ENCODE results near the gene CATSPERE. TPM values are rescaled to one million over a fixed set of nuclear protein-coding genes. Genes with fewer than 3 reads are reported as not detected.

The CATSPERE gene
- total and polyA plus RNA-seq, 2 of the 8 experiments (the other 6 are each of a cell fraction or from before 2014, with no cell fraction given): 0.05 to 0.45 TPM

DNA sequence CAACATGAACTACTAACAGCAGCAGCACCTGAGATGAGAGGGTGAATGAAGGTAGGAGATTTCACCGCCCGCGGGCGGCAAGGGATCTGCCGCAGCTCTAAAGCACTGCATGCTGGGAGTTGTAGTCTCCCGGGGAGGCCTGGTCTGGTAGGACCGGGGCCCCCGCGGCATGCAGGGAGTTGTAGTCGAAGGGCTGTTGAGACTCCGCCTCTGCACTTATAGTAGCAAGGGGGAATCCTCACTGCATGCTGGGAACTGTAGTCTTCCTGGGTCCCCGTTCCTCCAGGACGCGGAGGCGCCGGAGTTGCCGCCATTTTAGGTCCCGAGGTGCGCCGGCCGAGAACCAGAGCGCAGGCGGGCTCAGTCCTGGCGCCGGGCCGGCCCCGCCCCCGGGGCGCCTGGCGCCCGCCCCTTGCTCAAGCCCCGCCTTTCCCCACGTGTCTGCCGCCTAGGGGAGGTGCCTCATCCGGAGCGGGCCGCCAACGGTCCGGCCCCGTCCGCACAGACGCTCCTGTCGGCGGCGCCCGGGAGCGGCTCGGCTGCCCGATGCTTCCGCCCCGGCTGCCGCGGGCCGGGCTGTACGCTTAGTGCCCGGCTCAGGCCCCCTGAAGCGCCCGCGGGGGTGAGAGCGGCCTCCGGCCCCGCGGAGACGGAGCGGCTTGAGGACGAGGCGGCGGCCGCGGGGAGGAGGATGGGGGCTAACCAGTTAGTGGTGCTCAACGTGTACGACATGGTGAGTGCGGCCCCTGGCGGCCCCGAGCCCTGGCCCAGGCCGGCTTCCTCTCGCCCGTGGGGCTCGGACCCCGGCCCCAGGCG lies 191.8 kb downstream of the CATSPERE start, which contains the start of gene DESI2 (continued):
- no peak for TF ChIP-seq CHD7 (IDR thresholded peaks at IDR 0.05; ENCODE audit: insufficient replicate concordance, low read length)
- TF ChIP-seq, protein P1, sequence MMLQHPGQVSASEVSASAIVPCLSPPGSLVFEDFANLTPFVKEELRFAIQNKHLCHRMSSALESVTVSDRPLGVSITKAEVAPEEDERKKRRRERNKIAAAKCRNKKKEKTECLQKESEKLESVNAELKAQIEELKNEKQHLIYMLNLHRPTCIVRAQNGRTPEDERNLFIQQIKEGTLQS (IDR thresholded peaks at IDR 0.05; ENCODE audit: insufficient read depth, low read depth, low read length): no peak
- TF ChIP-seq RFX5 (IDR thresholded peaks at IDR 0.05; ENCODE audit: borderline replicate concordance, low read depth, low read length): no peak
- TF ChIP-seq BRCA1 (IDR thresholded peaks at IDR 0.05; ENCODE audit: low read depth, low read length): no peak
- peak; percentile 89 for TF ChIP-seq TAF7 (optimal IDR thresholded peaks at IDR 0.05; ENCODE audit: borderline replicate concordance, low read depth, low read length)
- TF ChIP-seq, protein P2, sequence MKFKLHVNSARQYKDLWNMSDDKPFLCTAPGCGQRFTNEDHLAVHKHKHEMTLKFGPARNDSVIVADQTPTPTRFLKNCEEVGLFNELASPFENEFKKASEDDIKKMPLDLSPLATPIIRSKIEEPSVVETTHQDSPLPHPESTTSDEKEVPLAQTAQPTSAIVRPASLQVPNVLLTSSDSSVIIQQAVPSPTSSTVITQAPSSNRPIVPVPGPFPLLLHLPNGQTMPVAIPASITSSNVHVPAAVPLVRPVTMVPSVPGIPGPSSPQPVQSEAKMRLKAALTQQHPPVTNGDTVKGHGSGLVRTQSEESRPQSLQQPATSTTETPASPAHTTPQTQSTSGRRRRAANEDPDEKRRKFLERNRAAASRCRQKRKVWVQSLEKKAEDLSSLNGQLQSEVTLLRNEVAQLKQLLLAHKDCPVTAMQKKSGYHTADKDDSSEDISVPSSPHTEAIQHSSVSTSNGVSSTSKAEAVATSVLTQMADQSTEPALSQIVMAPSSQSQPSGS (IDR thresholded peaks at IDR 0.05; ENCODE audit: low read length): no peak
- TF ChIP-seq NANOG (IDR thresholded peaks at IDR 0.05; ENCODE audit: insufficient read depth, low read depth, low read length, poor library complexity, severe bottlenecking): no peak
